ENCODE results near the gene ERG. TPM values are rescaled to one million over a fixed set of nuclear protein-coding genes. Genes with fewer than 3 reads are reported as not detected.

The ERG gene
- polyA plus RNA-seq, 2 donors: 2.2 to 2.3 TPM

DNA sequence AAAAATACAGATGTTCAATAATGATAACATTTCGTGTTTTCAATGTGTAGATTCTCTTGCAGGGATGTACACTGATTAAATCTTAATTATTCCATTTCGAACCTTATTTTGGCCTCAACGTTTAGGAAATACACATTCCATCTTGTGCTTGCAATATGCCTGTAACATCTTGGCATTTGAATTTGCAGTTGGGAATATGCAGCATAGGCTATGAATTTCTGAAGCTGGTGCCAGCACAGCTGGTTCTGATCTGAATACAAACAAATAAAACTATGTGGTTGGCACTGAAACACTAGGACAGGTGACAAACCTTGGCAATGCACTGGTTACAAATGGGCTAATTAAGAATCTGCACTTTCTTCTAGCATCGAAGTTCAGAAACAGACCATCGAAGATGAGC is 108.4 kb downstream of the ERG start:
- Histone ChIP-seq H3K9me3 (ENCODE audit: control insufficient read depth in 2 of 2, insufficient read depth in 1 of 2, low read depth in 1 of 2, low read length in 1 of 2) (no peaks in the 10 kb centered on the region), H3K27ac (ENCODE audit: low read depth in 2 of 2, low read length in 1 of 2) (no peak overlapping the region), H3K27me3 (ENCODE audit: control insufficient read depth in 1 of 2, insufficient read depth in 2 of 2, low read length in 2 of 2) (no peaks in the 10 kb centered on the region), H3K36me3 (ENCODE audit: control insufficient read depth in 2 of 2, insufficient read depth in 2 of 2, low read length in 1 of 2) (peaks cover 0 to 3% of the 10 kb centered on the region in 2 donors), H3K4me1 (ENCODE audit: control insufficient read depth in 2 of 2, insufficient read depth in 2 of 2, low read length in 1 of 2) (no peaks in the 10 kb centered on the region), H3K4me3 (ENCODE audit: low read depth in 1 of 2, low read length in 2 of 2) (no peak overlapping the region)
- 71 to 77% methylated on average over 5 of the region's 5 CpGs for whole genome bisulfite sequencing, 2 donors

DNA sequence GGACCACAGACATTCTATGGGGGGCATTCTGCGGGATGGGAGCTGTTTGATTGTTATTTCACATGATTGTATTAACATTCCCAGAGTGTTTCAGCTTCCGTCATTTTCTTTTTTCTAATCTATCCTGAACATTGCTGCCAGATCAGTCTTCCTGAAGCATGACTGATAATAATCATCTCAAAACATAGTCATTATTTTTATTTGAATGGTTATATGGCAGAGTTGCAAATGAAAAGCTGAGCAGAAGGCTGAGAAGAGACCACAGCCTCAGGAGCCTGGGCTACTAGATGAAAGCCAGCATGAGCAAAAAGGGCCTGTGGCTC is 109.0 kb downstream of the ERG start:
- 82 to 90% methylated on average over 2 of the region's 2 CpGs for WGBS, 2 donors
- Histone ChIP-seq H3K4me1 (ENCODE audit: control insufficient read depth in 2 of 2, insufficient read depth in 2 of 2, low read length in 1 of 2) (no peaks in the 10 kb centered on the region), H3K36me3 (ENCODE audit: control insufficient read depth in 2 of 2, insufficient read depth in 2 of 2, low read length in 1 of 2) (peaks cover 0 to 3% of the 10 kb centered on the region in 2 donors), H3K27me3 (ENCODE audit: control insufficient read depth in 1 of 2, insufficient read depth in 2 of 2, low read length in 2 of 2) (no peaks in the 10 kb centered on the region), H3K9me3 (ENCODE audit: control insufficient read depth in 2 of 2, insufficient read depth in 1 of 2, low read depth in 1 of 2, low read length in 1 of 2) (no peaks in the 10 kb centered on the region), H3K27ac (ENCODE audit: low read depth in 2 of 2, low read length in 1 of 2) (no peak overlapping the region), H3K4me3 (ENCODE audit: low read depth in 1 of 2, low read length in 2 of 2) (no peak overlapping the region)

DNA sequence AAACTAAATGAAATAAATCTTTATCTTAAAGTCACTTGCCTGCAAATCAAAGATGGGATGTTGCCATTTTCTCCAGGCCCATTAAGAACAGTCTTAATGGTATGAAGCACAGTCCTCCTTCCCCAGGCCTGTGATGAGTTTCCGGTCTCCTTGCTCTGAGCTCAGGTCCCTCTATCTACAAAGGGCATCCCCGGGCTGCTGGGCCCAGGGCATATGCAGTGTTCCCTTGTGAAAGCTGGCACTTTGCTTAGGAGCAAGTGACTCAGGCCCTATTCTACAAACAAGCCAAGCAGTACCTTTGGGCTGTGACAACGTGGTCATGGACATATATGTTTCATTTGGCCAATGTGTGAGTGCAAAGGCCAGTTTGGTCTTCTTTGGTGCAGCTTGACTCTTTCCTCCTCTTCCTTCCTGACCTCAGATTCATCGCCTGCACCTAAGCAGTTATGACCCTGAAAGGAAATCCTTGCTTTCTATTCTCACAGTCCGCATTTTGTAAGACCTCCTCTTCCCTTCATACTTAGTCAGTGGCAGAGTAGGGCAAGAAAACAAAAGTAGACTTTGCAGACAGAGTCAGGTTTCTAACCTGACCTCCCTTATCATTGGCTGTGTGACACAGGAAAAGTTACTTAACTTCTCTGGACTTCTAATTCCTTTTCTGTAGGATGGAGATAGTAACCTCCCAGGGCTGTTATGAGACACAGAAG is 109.5 kb downstream of the ERG start:
- peaks cover 0 to 2% of the 10 kb centered on the region in 2 donors for H3K9me3 ChIP-seq (ENCODE audit: control insufficient read depth in 2 of 2, insufficient read depth in 1 of 2, low read depth in 1 of 2, low read length in 1 of 2)
- WGBS, 2 donors: 67 to 72% methylated on average over 5 of the region's 5 CpGs
- H3K27ac ChIP-seq (ENCODE audit: low read depth in 2 of 2, low read length in 1 of 2): no peak overlapping the region
- H3K27me3 ChIP-seq (ENCODE audit: control insufficient read depth in 1 of 2, insufficient read depth in 2 of 2, low read length in 2 of 2): no peaks in the 10 kb centered on the region
- no peaks in the 10 kb centered on the region for H3K4me1 ChIP-seq (ENCODE audit: control insufficient read depth in 2 of 2, insufficient read depth in 2 of 2, low read length in 1 of 2)
- no peak overlapping the region for H3K4me3 ChIP-seq (ENCODE audit: low read depth in 1 of 2, low read length in 2 of 2)
- H3K36me3 ChIP-seq (ENCODE audit: control insufficient read depth in 2 of 2, insufficient read depth in 2 of 2, low read length in 1 of 2): peaks cover 0 to 3% of the 10 kb centered on the region in 2 donors

DNA sequence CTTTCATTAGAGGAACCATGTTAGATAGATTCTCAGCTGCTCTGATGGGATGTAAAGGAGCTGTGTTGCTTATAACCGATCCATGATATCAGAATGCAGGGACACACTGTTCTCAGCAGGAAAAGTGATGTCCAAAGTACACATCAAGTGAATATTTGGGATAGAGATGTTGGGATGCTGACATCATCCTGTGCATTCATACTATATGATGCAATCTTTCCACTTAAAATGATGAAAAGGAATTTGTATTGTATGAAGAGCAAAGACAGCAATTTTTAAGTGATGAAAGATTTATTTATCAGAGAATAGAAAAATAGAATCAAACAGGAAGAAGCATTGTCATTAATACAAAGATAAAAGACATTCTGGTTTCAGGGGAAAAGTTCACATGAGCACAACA is 110.1 kb downstream of the ERG start:
- Histone ChIP-seq H3K27me3 (ENCODE audit: control insufficient read depth in 1 of 2, insufficient read depth in 2 of 2, low read length in 2 of 2) (no peaks in the 10 kb centered on the region), H3K9me3 (ENCODE audit: control insufficient read depth in 2 of 2, insufficient read depth in 1 of 2, low read depth in 1 of 2, low read length in 1 of 2) (peaks cover 0 to 5% of the 10 kb centered on the region in 2 donors), H3K4me1 (ENCODE audit: control insufficient read depth in 2 of 2, insufficient read depth in 2 of 2, low read length in 1 of 2) (no peaks in the 10 kb centered on the region), H3K27ac (ENCODE audit: low read depth in 2 of 2, low read length in 1 of 2) (no peak overlapping the region), H3K36me3 (ENCODE audit: control insufficient read depth in 2 of 2, insufficient read depth in 2 of 2, low read length in 1 of 2) (peaks cover 0 to 3% of the 10 kb centered on the region in 2 donors), H3K4me3 (ENCODE audit: low read depth in 1 of 2, low read length in 2 of 2) (no peak overlapping the region)
- WGBS, 2 donors: 82 to 86% methylated on average over 1 of the region's 1 CpG

DNA sequence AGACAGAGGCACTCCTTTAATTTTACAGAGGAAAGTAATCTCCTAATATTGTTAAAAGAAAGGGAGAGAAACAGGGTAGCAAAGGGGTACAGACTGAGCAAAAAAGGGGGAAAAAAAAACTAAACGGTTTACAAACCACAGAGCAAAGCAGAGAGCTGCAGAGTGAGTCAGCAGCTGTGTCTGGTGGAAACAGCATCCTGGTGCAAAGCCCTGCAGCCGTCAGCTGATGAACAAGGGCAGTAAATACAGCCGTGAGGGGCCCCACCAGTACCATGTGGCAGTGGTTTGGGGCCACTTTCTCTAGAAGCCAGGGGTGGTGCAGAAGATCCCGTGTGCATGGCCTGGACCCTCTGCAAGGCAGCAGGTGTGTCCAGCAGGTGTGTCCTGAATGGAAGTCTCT is 111.3 kb downstream of the ERG start:
- no peak overlapping the region for H3K4me3 ChIP-seq (ENCODE audit: low read depth in 1 of 2, low read length in 2 of 2)
- H3K27ac ChIP-seq (ENCODE audit: low read depth in 2 of 2, low read length in 1 of 2): no peak overlapping the region
- H3K36me3 ChIP-seq (ENCODE audit: control insufficient read depth in 2 of 2, insufficient read depth in 2 of 2, low read length in 1 of 2): peaks cover 0 to 3% of the 10 kb centered on the region in 2 donors
- no peaks in the 10 kb centered on the region for H3K4me1 ChIP-seq (ENCODE audit: control insufficient read depth in 2 of 2, insufficient read depth in 2 of 2, low read length in 1 of 2)
- peaks cover 0 to 5% of the 10 kb centered on the region in 2 donors for H3K9me3 ChIP-seq (ENCODE audit: control insufficient read depth in 2 of 2, insufficient read depth in 1 of 2, low read depth in 1 of 2, low read length in 1 of 2)
- WGBS, 2 donors: 54 to 58% methylated on average over 4 of the region's 4 CpGs
- no peaks in the 10 kb centered on the region for H3K27me3 ChIP-seq (ENCODE audit: control insufficient read depth in 1 of 2, insufficient read depth in 2 of 2, low read length in 2 of 2)

DNA sequence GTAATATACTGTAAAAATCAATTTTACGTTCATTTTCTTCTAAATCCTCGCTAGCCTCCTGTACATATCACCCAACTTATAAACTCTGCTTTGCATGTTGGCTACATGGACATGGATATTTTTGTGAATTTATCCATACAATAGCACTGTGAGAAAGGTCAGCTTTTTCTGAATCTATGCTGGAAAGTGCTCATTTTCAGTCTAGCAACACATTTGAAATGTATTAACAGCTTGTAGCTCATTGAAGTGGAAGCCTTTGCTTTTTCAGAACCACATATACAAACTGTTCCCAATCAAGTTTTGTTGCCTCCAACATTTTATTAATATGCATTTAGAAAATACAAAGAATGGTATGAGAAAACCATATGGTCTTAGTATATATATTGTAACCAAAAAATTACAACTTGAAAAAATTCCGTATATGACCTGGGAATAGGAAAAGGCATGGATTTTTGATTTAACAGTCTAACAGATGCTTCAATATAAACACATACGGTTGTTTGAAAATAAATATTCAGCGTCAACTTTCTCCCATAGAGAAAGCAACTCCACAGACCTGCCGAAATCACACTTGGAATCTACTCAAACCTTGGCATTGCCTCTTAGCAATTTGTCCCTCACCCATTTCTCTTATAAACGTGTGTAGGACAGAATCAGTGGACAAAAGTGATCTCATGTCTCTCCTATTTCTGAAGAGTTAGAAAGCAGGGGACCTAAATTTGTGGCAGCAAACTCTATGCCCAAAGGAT is 112.7 kb downstream of the ERG start:
- Histone ChIP-seq H3K4me3 (ENCODE audit: low read depth in 1 of 2, low read length in 2 of 2) (no peak overlapping the region), H3K27ac (ENCODE audit: low read depth in 2 of 2, low read length in 1 of 2) (no peak overlapping the region), H3K9me3 (ENCODE audit: control insufficient read depth in 2 of 2, insufficient read depth in 1 of 2, low read depth in 1 of 2, low read length in 1 of 2) (peaks cover 0 to 5% of the 10 kb centered on the region in 2 donors), H3K27me3 (ENCODE audit: control insufficient read depth in 1 of 2, insufficient read depth in 2 of 2, low read length in 2 of 2) (no peaks in the 10 kb centered on the region), H3K36me3 (ENCODE audit: control insufficient read depth in 2 of 2, insufficient read depth in 2 of 2, low read length in 1 of 2) (peaks cover 0 to 3% of the 10 kb centered on the region in 2 donors), H3K4me1 (ENCODE audit: control insufficient read depth in 2 of 2, insufficient read depth in 2 of 2, low read length in 1 of 2) (no peaks in the 10 kb centered on the region)
- WGBS, 2 donors: 83 to 87% methylated on average over 7 of the region's 7 CpGs

DNA sequence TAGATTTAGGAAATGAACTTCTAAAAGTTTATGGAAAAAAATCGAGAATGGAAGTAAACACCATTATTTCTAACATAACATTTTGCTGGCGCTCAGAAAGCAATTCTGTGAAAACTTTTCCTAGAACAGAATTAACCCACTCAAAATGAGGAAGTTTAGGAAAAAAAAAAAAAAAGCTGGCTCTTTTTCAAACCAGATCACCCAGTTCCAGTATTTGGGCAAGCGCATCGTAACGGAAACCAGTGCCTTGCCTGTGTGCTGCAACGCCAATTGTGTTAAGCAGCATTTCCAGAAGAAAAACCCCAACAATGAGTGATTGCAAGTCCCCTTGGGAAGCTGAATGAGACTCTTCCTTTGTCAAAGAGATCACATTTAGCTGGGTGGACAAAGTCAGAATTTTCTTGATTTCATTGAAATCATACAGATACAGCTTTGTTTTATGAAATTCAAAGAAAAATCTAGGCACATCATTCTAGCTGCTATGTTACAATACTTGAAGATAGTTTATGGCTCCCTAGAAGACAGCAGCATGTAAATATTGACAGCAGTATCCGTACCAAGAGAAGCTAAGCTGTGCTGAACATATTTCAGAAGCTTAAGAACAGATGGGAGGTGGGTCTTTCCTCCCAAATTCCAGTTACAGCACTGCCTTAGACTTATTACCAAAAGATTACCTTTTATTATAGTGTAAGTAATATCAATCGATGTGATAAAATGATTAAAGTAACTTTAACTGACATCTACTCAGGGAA is 113.4 kb downstream of the ERG start:
- Histone ChIP-seq H3K9me3 (ENCODE audit: control insufficient read depth in 2 of 2, insufficient read depth in 1 of 2, low read depth in 1 of 2, low read length in 1 of 2) (peaks cover 0 to 5% of the 10 kb centered on the region in 2 donors), H3K27ac (ENCODE audit: low read depth in 2 of 2, low read length in 1 of 2) (no peak overlapping the region), H3K36me3 (ENCODE audit: control insufficient read depth in 2 of 2, insufficient read depth in 2 of 2, low read length in 1 of 2) (peaks cover 0 to 3% of the 10 kb centered on the region in 2 donors), H3K4me1 (ENCODE audit: control insufficient read depth in 2 of 2, insufficient read depth in 2 of 2, low read length in 1 of 2) (no peaks in the 10 kb centered on the region), H3K27me3 (ENCODE audit: control insufficient read depth in 1 of 2, insufficient read depth in 2 of 2, low read length in 2 of 2) (no peaks in the 10 kb centered on the region), H3K4me3 (ENCODE audit: low read depth in 1 of 2, low read length in 2 of 2) (no peak overlapping the region)
- 63 to 64% methylated on average over 8 of the region's 8 CpGs for WGBS, 2 donors

DNA sequence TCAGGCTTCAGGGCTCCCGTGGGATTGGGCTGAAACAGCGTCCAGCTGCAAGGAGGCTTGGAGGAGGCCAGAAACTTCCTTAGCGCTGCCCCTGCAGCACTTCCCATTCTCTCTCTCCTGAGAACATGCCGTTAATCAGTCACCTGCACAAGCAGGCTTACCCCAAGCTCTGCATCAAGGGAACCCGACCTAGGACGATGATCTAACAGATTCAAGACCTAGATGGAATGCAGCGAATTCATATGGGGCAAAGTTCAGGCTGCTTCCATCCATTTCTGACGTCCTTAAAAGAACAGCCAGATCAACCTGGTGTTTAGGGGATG is 114.1 kb downstream of the ERG start:
- Histone ChIP-seq H3K4me1 (ENCODE audit: control insufficient read depth in 2 of 2, insufficient read depth in 2 of 2, low read length in 1 of 2) (no peaks in the 10 kb centered on the region), H3K9me3 (ENCODE audit: control insufficient read depth in 2 of 2, insufficient read depth in 1 of 2, low read depth in 1 of 2, low read length in 1 of 2) (peaks cover 0 to 5% of the 10 kb centered on the region in 2 donors), H3K27me3 (ENCODE audit: control insufficient read depth in 1 of 2, insufficient read depth in 2 of 2, low read length in 2 of 2) (no peaks in the 10 kb centered on the region), H3K36me3 (ENCODE audit: control insufficient read depth in 2 of 2, insufficient read depth in 2 of 2, low read length in 1 of 2) (peaks cover 0 to 3% of the 10 kb centered on the region in 2 donors), H3K27ac (ENCODE audit: low read depth in 2 of 2, low read length in 1 of 2) (no peak overlapping the region), H3K4me3 (ENCODE audit: low read depth in 1 of 2, low read length in 2 of 2) (no peak overlapping the region)
- WGBS, 2 donors: 48 to 63% methylated on average over 8 of the region's 8 CpGs

DNA sequence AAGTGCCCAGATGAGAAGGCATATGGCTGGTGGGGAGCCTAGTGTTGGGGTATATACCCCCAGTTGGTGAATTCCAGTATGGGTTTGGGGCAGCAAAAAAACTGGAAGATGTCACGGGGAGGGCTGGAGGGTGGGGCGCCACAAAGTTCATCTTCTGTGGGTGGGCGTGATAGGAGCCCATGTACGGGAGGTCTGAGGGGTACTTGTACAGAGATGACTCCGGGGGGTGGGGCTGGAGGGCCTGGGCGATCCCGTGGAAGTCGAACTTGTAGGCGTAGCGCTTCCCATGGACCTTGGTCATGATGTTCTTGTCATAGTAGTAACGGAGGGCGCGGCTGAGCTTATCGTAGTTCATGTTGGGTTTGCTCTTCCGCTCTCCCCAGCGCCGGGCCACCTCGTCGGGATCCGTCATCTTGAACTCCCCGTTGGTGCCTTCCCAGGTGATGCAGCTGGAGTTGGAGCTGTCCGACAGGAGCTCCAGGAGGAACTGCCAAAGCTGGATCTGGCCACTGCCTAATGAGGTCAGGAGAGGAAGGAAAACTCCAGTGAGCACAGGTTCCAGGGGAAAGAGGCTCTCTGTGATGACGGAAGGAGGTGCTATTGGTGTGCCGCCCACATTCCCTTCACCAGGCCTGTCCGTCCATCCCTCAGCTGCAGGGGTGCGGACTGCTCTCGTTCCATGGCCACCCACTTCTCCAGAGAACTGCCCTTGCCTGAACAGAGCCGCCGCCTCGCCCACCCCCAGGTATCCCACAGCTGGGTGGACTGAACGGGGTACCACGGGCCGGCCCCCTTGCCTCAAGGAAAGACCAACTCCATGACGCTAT is 114.7 kb downstream of the ERG start:
- no peaks in the 10 kb centered on the region for H3K27me3 ChIP-seq (ENCODE audit: control insufficient read depth in 1 of 2, insufficient read depth in 2 of 2, low read length in 2 of 2)
- H3K9me3 ChIP-seq (ENCODE audit: control insufficient read depth in 2 of 2, insufficient read depth in 1 of 2, low read depth in 1 of 2, low read length in 1 of 2): peaks cover 0 to 5% of the 10 kb centered on the region in 2 donors
- peaks cover 0 to 3% of the 10 kb centered on the region in 2 donors for H3K36me3 ChIP-seq (ENCODE audit: control insufficient read depth in 2 of 2, insufficient read depth in 2 of 2, low read length in 1 of 2)
- no peaks in the 10 kb centered on the region for H3K4me1 ChIP-seq (ENCODE audit: control insufficient read depth in 2 of 2, insufficient read depth in 2 of 2, low read length in 1 of 2)
- H3K27ac ChIP-seq (ENCODE audit: low read depth in 2 of 2, low read length in 1 of 2): no peak overlapping the region
- H3K4me3 ChIP-seq (ENCODE audit: low read depth in 1 of 2, low read length in 2 of 2): no peak overlapping the region
- 88 to 89% methylated on average over 34 of the region's 34 CpGs for WGBS, 2 donors

All from esophagus (tissue), 2 donors.